ENCODE measurements around the gene PDXP. TPM values are rescaled to one million over a fixed set of nuclear protein-coding genes. Genes with fewer than 3 reads are reported as not detected.

The PDXP gene
- total and polyA plus RNA-seq, 2 of the 13 experiments (the other 11 are each of a cell fraction or from before 2014, with no cell fraction given): 58.2 to 70.6 TPM

DNA sequence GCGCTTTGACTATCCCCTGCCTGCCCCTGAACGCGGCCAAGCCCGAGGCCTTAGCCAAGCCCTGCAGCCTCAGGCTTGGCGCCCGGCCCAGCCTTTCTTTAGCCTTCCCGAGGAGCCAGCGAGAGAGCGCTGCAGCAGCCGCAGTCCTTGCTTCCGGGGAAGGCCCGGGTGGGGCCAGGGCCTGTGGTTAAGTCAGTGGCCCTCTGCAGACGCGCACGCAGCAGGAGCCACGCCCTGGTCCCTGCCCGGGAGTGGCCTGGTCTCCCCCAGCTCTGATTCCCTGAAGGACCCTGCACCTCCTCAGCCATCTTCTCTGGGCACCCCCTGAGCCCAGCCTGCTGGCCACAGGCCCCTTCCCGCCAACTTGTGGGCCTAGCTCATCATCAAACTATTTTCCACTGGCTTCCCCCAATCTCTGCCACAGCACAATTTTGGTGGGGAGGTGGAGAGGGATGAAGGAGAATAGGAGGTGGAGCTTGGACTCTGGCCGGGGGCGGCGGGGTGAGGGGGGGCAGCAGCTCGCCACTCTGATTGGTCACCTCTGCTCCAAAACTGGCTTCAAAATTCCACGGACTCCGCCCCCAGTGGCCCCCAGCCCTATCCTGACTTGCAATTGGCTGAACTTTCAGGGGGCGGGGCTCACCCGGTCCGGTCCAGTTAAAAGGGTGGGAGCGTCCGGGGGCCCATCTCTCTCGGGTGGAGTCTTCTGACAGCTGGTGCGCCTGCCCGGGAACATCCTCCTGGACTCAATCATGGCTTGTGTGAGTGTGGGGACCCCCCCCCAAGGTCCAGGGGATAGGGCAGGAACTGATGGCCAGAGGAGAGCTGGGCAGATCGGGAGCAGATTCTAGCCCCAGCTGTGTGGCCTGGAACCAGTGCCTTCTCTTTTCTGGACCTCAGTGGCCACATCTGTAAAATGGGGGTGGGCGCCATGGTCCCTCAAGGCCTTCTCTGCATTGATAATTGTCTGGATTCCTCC lies 16.7 kb downstream of the PDXP start, which contains the start of gene LGALS1 (continued):
- TF ChIP-seq, protein P1, sequence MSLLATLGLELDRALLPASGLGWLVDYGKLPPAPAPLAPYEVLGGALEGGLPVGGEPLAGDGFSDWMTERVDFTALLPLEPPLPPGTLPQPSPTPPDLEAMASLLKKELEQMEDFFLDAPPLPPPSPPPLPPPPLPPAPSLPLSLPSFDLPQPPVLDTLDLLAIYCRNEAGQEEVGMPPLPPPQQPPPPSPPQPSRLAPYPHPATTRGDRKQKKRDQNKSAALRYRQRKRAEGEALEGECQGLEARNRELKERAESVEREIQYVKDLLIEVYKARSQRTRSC (CRISPR knock-in tag; IDR thresholded peaks at IDR 0.05; ENCODE audit: low read depth): no peak
- TF ChIP-seq NCOA2 (CRISPR knock-in tag; IDR thresholded peaks at IDR 0.05): no peak
- no peak for TF ChIP-seq SNAPC2 (CRISPR knock-in tag; IDR thresholded peaks at IDR 0.05)
- TF ChIP-seq ZBTB3 (CRISPR knock-in tag; IDR thresholded peaks at IDR 0.05; ENCODE audit: borderline replicate concordance, low read depth): no peak
- no peak for TF ChIP-seq ZNF451 (CRISPR knock-in tag; IDR thresholded peaks at IDR 0.05)
- no peak for TF ChIP-seq MEF2D (CRISPR knock-in tag; IDR thresholded peaks at IDR 0.05)
- peak; percentile 15; the same call in 1 of the 2 replicates for TF ChIP-seq ZBTB38 (CRISPR knock-in tag; IDR thresholded peaks at IDR 0.05)
- no peak for TF ChIP-seq YY1 (IDR thresholded peaks at IDR 0.05; ENCODE audit: insufficient read depth, insufficient replicate concordance, low read depth, low read length)
- TF ChIP-seq, protein P2, sequence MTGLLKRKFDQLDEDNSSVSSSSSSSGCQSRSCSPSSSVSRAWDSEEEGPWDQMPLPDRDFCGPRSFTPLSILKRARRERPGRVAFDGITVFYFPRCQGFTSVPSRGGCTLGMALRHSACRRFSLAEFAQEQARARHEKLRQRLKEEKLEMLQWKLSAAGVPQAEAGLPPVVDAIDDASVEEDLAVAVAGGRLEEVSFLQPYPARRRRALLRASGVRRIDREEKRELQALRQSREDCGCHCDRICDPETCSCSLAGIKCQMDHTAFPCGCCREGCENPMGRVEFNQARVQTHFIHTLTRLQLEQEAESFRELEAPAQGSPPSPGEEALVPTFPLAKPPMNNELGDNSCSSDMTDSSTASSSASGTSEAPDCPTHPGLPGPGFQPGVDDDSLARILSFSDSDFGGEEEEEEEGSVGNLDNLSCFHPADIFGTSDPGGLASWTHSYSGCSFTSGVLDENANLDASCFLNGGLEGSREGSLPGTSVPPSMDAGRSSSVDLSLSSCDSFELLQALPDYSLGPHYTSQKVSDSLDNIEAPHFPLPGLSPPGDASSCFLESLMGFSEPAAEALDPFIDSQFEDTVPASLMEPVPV (CRISPR knock-in tag; IDR thresholded peaks at IDR 0.05): no peak
- no peak for TF ChIP-seq NR2F2 (IDR thresholded peaks at IDR 0.05; ENCODE audit: borderline replicate concordance, low read depth)
- no peak for TF ChIP-seq REL (CRISPR knock-in tag; conservative IDR thresholded peaks at IDR 0.05)
- TF ChIP-seq HMGA1 (CRISPR knock-in tag; conservative IDR thresholded peaks at IDR 0.05): no peak
- TF ChIP-seq RXRB (CRISPR knock-in tag; IDR thresholded peaks at IDR 0.05; ENCODE audit: borderline replicate concordance): no peak
- TF ChIP-seq BORCS8-MEF2B (CRISPR knock-in tag; IDR thresholded peaks at IDR 0.05): no peak
- no peak for TF ChIP-seq ZNF562 (CRISPR knock-in tag; IDR thresholded peaks at IDR 0.05; ENCODE audit: borderline replicate concordance)
- TF ChIP-seq, protein P3, sequence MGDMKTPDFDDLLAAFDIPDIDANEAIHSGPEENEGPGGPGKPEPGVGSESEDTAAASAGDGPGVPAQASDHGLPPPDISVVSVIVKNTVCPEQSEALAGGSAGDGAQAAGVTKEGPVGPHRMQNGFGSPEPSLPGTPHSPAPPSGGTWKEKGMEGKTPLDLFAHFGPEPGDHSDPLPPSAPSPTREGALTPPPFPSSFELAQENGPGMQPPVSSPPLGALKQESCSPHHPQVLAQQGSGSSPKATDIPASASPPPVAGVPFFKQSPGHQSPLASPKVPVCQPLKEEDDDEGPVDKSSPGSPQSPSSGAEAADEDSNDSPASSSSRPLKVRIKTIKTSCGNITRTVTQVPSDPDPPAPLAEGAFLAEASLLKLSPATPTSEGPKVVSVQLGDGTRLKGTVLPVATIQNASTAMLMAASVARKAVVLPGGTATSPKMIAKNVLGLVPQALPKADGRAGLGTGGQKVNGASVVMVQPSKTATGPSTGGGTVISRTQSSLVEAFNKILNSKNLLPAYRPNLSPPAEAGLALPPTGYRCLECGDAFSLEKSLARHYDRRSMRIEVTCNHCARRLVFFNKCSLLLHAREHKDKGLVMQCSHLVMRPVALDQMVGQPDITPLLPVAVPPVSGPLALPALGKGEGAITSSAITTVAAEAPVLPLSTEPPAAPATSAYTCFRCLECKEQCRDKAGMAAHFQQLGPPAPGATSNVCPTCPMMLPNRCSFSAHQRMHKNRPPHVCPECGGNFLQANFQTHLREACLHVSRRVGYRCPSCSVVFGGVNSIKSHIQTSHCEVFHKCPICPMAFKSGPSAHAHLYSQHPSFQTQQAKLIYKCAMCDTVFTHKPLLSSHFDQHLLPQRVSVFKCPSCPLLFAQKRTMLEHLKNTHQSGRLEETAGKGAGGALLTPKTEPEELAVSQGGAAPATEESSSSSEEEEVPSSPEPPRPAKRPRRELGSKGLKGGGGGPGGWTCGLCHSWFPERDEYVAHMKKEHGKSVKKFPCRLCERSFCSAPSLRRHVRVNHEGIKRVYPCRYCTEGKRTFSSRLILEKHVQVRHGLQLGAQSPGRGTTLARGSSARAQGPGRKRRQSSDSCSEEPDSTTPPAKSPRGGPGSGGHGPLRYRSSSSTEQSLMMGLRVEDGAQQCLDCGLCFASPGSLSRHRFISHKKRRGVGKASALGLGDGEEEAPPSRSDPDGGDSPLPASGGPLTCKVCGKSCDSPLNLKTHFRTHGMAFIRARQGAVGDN (CRISPR knock-in tag; IDR thresholded peaks at IDR 0.05): peak; percentile 91
- no peak for TF ChIP-seq RBM39 (IDR thresholded peaks at IDR 0.05; ENCODE audit: low read depth, low read length, poor library complexity, severe bottlenecking)
- TF ChIP-seq RNF2 (conservative IDR thresholded peaks at IDR 0.05; ENCODE audit: low read depth): no peak
- TF ChIP-seq, protein P4, sequence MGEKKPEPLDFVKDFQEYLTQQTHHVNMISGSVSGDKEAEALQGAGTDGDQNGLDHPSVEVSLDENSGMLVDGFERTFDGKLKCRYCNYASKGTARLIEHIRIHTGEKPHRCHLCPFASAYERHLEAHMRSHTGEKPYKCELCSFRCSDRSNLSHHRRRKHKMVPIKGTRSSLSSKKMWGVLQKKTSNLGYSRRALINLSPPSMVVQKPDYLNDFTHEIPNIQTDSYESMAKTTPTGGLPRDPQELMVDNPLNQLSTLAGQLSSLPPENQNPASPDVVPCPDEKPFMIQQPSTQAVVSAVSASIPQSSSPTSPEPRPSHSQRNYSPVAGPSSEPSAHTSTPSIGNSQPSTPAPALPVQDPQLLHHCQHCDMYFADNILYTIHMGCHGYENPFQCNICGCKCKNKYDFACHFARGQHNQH (CRISPR knock-in tag; IDR thresholded peaks at IDR 0.05): 0 out of 2 replicates have a peak, but pooled peaks have one; percentile 13
- no peak for TF ChIP-seq BRCA1 (CRISPR knock-in tag; IDR thresholded peaks at IDR 0.05)
- TF ChIP-seq IKZF4 (CRISPR knock-in tag; IDR thresholded peaks at IDR 0.05; ENCODE audit: borderline replicate concordance, low read depth, not compliant biosample characterization): no peak
- TF ChIP-seq BCL6 (CRISPR knock-in tag; IDR thresholded peaks at IDR 0.05): 0 out of 2 replicates have a peak, but pooled peaks have one; percentile 9

Measured in HepG2 (cell line).